GM23248 (cell line): Measurements from ENCODE around the gene SMAD4. TPM values are rescaled to one million over a fixed set of nuclear protein-coding genes. Genes with fewer than 3 reads are reported as not detected.
"Not testable (repeated sequence)": the region's sequence is repeated elsewhere in the genome, so short reads cannot be mapped to it uniquely, and the experiment has no call there.

Source experiments
- DNase-seq: peaks from one replicate; pipeline ENCODE4 v3.0.0-alpha.2; 2015
- H2AFZ ChIP-seq: fragments of 200-600 bp; sonication (generic); 2 replicates; pipeline ENCODE4 v1.6.1; 2016; ENCODE audit warnings: antibody characterized with exemption
- H3F3A ChIP-seq: fragments of 200-600 bp; sonication (generic); 2 replicates; pipeline ENCODE4 v1.6.1; 2016; ENCODE audit warnings: mild to moderate bottlenecking, antibody characterized with exemption, mixed run types; ENCODE audit not compliant: insufficient read depth
- H3K27ac ChIP-seq: fragments of 200-600 bp; sonication (generic); 2 replicates; pipeline ENCODE4 v1.5.1; 2016; ENCODE audit warnings: mild to moderate bottlenecking
- H3K27me3 ChIP-seq: fragments of 200-600 bp; sonication (generic); replicated peaks from 2 replicates; pipeline ENCODE4 v1.6.1; 2016; ENCODE audit warnings: mild to moderate bottlenecking; ENCODE audit not compliant: insufficient read depth
- H3K36me3 ChIP-seq: fragments of 200-600 bp; sonication (generic); 2 replicates; pipeline ENCODE4 v1.6.1; 2016; ENCODE audit warnings: low read depth, mild to moderate bottlenecking
- H3K4me1 ChIP-seq: fragments of 200-600 bp; sonication (generic); 2 replicates; pipeline ENCODE4 v1.6.1; 2016; ENCODE audit warnings: mild to moderate bottlenecking; ENCODE audit not compliant: insufficient read depth
- H3K4me2 ChIP-seq: fragments of 200-600 bp; sonication (generic); one replicate; pipeline ENCODE4 v1.6.1; 2016; ENCODE audit warnings: mild to moderate bottlenecking; ENCODE audit not compliant: unreplicated experiment
- H3K4me3 ChIP-seq: fragments of 200-600 bp; sonication (generic); 2 replicates; pipeline ENCODE4 v1.5.1; 2016; ENCODE audit warnings: mild to moderate bottlenecking
- H3K79me2 ChIP-seq: fragments of 200-600 bp; sonication (generic); 2 replicates; pipeline ENCODE4 v1.6.1; 2016; ENCODE audit warnings: mild to moderate bottlenecking; ENCODE audit not compliant: insufficient read depth
- H3K9ac ChIP-seq: fragments of 200-600 bp; sonication (generic); 2 replicates; pipeline ENCODE4 v1.6.1; 2016; ENCODE audit warnings: mild to moderate bottlenecking
- H3K9me2 ChIP-seq: fragments of 200-600 bp; sonication (generic); 2 replicates; pipeline ENCODE4 v1.6.1; 2016; ENCODE audit warnings: mixed run types, mild to moderate bottlenecking, moderate library complexity; ENCODE audit not compliant: insufficient read depth
- H3K9me3 ChIP-seq: fragments of 200-600 bp; sonication (generic); one replicate; pipeline ENCODE4 v1.6.1; 2017; ENCODE audit warnings: low read depth
- H4K20me1 ChIP-seq: fragments of 200-600 bp; sonication (generic); 2 replicates; pipeline ENCODE4 v1.6.0; 2016; ENCODE audit not compliant: insufficient read depth
- EZH2 ChIP-seq: fragments of 200-600 bp; sonication (generic); IDR thresholded peaks from 2 replicates; pipeline ENCODE4 v1.6.1; 2018; ENCODE audit warnings: antibody characterized with exemption, mild to moderate bottlenecking; ENCODE audit not compliant: insufficient read depth, poor library complexity, severe bottlenecking
- EZH2phosphoT487 ChIP-seq: fragments of 200-600 bp; sonication (generic); IDR thresholded peaks from 2 replicates; pipeline ENCODE4 v1.6.1; 2018; ENCODE audit warnings: antibody characterized with exemption, moderate library complexity, mild to moderate bottlenecking, low read depth; ENCODE audit not compliant: insufficient read depth
- WGBS, 2 experiments: methylation state at CpG; one replicate each; pipeline ENCODE4 v1.1.6; 2015 to 2017; ENCODE audit warnings: low lambda C conversion rate in 2 of 2, low coverage in 1 of 2; ENCODE audit errors: missing lambda C conversion rate in 2 of 2; 5-methylcytosine and 5-hydroxymethylcytosine counted together
- in situ Hi-C: fragments of 300-500 bp; cut with MboI; formaldehyde crosslinking; loops from 2 replicates; pipeline ENCODE4 v1.15.0; 2020
- polyA plus RNA-seq: library from polyadenylated mRNA; unstranded; fragments of >200 nt; fragmentation: Nextera tagmentation; extraction: Ambion mirVana; gene quantifications from 2 replicates; pipeline ENCODE4 v1.2.1, GENCODE V29; 2016
- total RNA-seq: library from RNA; depleted of rRNA; stranded (reverse); fragments of >200 nt; shearing (Covaris generic); gene quantifications from 2 replicates; pipeline ENCODE4 v1.2.3, GENCODE V29; 2014

Gene SMAD4
- total and polyA plus RNA-seq, 2 experiments from 2014 or later = 39.6 to 90.4 TPM

DNA sequence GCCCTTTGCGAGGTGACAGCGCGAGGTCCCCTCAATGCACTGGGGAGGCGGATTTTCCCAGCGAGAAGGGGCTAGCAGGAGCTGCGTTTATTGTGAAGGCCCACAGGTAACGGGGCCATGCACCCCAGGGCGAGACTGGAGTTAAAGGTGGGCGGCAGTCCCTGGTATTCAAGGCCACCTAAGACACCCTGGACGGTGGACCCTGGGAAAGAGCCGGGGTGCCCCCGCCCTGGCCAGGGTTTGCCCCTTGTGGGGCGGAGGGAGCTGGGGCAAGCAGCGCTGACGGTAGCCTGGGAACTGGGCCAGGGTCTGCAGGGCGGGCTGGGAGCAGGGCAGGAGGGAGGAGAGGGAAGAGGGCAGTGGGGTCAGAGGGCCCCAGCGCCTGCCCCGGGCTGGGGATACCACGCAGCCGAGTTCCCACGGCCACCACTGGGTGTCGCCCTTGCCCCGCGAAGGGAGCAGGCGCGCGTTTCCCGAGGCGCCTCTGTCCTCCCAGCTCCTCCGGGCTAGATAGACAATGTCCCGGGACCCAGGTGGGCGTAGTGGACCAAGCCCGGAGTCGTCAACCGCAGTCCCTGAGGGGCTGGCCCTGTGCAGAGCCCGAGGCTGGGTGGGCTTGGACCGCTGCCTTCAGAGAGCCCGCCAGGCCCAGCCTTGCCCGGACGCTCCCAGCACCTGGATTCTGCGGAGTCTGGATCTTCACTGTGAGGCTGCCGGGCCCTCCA is 80.2 kb downstream of the SMAD4 start:
- H2AFZ ChIP-seq = no peak overlapping the region
- no peaks in the 10 kb centered on the region for H3K27me3 ChIP-seq
- no peak overlapping the region for H3K9ac ChIP-seq
- no peaks in the 10 kb centered on the region for H3K79me2 ChIP-seq
- no peaks in the 10 kb centered on the region for H3F3A ChIP-seq
- in situ Hi-C loops = loop anchor here (25.0 kb wide), 2 partner anchors 502 to 777 kb away; no protein-coding TSS in a partner anchor
- no peaks in the 10 kb centered on the region for H4K20me1 ChIP-seq
- WGBS, 2 experiments = 34 to 50% methylated on average over 27 to 35 of the region's 42 CpGs
- H3K9me3 ChIP-seq = no peaks in the 10 kb centered on the region
- no peaks in the 10 kb centered on the region for H3K4me1 ChIP-seq
- no peaks in the 10 kb centered on the region for H3K36me3 ChIP-seq
- no peaks in the 10 kb centered on the region for H3K9me2 ChIP-seq
- TF ChIP-seq EZH2phosphoT487 (no peak), EZH2 (no peak)
- no peak overlapping the region for H3K4me3 ChIP-seq
- DNase-seq = peak; percentile 70
- H3K4me2 ChIP-seq = no peak overlapping the region
- H3K27ac ChIP-seq = no peak overlapping the region

DNA sequence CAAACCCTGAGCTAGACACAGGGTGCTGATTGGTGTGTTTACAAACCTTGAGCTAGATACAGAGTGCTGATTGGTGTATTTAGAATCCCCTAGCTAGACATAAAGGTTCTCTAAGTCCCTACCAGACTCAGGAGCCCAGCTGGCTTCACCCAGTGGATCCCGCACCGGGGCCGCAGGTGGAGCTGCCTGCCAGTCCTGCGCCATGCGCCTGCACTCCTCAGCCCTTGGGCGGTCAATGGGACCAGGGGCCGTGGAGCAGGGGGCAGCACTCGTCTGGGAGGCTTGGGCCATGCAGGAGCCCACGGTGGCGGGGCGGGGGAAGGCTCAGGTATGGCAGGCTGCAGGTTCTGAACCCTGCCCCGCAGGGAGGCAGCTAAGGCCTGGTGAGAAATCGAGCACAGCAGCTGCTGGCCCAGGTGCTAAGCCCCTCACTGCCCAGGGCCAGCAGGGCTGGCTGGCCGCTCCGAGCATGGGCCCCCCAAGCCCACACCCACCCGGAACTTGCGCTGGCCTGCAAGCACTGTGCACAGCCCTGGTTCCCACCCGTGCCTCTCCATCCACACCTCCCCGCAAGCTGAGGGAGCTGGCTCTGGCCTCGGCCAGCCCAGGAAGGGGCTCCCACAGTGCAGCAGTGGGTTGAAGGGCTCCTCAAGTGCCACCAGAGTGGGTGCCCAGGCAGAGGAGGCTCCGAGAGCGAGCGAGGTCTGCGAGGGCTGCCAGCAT is 81.8 kb downstream of the SMAD4 start:
- not testable (repeated sequence) for H3K27ac ChIP-seq, H3K4me1 ChIP-seq, H3K9me3 ChIP-seq, H3K9ac ChIP-seq, DNase-seq, H2AFZ ChIP-seq, H4K20me1 ChIP-seq, H3K79me2 ChIP-seq, H3K4me3 ChIP-seq, H3K9me2 ChIP-seq, H3K4me2 ChIP-seq, H3K27me3 ChIP-seq, H3F3A ChIP-seq, H3K36me3 ChIP-seq
- WGBS, 2 experiments = 81 to 87% methylated on average over 20 to 24 of the region's 24 CpGs
- in situ Hi-C loops = loop anchor here (25.0 kb wide), 2 partner anchors 501 to 776 kb away; no protein-coding TSS in a partner anchor

DNA sequence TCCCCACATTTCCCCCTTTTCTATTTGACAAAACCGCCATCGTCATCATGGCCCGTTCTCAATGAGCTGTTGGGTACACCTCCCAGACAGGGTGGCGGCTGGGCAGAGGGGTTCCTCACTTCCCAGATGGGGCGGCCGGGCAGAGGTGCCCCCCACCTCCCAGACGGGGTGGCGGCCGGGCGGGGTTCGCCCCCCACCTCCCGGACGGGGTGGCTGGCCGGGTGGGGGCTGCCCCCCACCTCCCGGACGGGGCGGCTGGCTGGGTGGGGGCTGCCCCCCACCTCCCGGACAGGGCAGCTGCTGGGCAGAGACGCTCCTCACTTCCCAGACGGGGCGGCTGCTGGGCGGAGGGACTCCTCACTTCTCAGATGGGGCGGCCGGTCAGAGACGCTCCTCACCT is 87.0 kb downstream of the SMAD4 start:
- not testable (repeated sequence) for H3K4me2 ChIP-seq, H2AFZ ChIP-seq, H3K4me1 ChIP-seq, DNase-seq, H3K9me3 ChIP-seq, H3K9me2 ChIP-seq, H3K27ac ChIP-seq, H3K79me2 ChIP-seq, H4K20me1 ChIP-seq, H3K27me3 ChIP-seq, H3K4me3 ChIP-seq, H3F3A ChIP-seq, H3K36me3 ChIP-seq, H3K9ac ChIP-seq
- 60 to 86% methylated on average over 1 to 25 of the region's 25 CpGs for WGBS, 2 experiments
- in situ Hi-C loops = loop anchor here (25.0 kb wide), 2 partner anchors 495 to 770 kb away; no protein-coding TSS in a partner anchor

DNA sequence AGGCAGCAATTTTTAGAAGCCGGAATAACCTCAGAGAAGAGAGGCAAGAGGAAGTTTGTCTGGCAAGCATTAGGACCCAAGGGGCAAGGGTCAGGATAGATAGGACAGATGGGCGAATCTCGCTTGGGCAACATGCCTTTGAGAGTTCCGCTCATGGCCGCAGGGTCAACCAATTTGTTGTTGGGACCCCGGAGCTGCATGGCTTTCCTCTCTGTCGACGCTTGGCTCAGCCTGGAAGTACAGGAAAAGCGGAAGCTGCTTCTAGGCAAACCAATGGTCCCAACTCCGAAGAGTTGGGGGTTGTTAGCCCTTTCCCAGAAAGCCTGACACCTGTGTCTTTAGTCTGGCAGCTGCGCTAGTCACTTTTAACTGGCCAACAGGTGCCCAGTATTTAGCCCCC is 89.5 kb downstream of the SMAD4 start:
- H3K27ac ChIP-seq, H3K4me3 ChIP-seq, H3K36me3 ChIP-seq, H2AFZ ChIP-seq, H3K27me3 ChIP-seq, H3K79me2 ChIP-seq, H3K9ac ChIP-seq, DNase-seq, H3K9me2 ChIP-seq, H3F3A ChIP-seq, H4K20me1 ChIP-seq, H3K4me2 ChIP-seq, H3K4me1 ChIP-seq, H3K9me3 ChIP-seq: not testable (repeated sequence)
- 56 to 60% methylated on average over 11 of the region's 11 CpGs for WGBS, 2 experiments
- in situ Hi-C loops = loop anchor here (25.0 kb wide), 2 partner anchors 493 to 768 kb away; no protein-coding TSS in a partner anchor

DNA sequence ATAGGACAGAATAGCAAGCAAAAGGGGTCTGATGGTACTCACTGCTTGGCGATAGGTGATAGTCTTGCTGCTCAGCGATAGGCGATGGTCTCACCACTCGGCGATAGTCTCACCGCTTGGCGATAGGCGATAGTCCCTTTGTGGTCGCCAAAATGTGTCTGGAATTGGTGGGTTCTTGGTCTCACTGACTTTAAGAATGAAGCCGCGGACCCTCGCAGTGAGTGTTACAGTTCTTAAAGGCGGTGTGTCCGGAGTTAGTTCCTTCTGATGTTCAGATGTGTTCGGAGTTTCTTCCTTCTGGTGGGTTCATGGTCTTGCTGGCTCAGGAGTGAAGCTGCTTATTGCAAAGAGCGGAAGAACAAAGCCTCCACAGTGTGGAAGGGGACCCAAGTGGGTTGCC is 90.0 kb downstream of the SMAD4 start:
- not testable (repeated sequence) for H3K9me3 ChIP-seq, H3K27ac ChIP-seq, H2AFZ ChIP-seq, H3F3A ChIP-seq, H3K4me1 ChIP-seq, H4K20me1 ChIP-seq, H3K36me3 ChIP-seq, H3K79me2 ChIP-seq, DNase-seq, H3K27me3 ChIP-seq, H3K4me3 ChIP-seq, H3K9ac ChIP-seq, H3K4me2 ChIP-seq, H3K9me2 ChIP-seq
- WGBS, 2 experiments = 84% methylated on average over 16 of the region's 16 CpGs
- in situ Hi-C loops = loop anchor here (25.0 kb wide), 2 partner anchors 492 to 767 kb away; no protein-coding TSS in a partner anchor
